Measurements from ENCODE around the gene COL4A4. TPM values are rescaled to one million over a fixed set of nuclear protein-coding genes. Genes with fewer than 3 reads are reported as not detected.

COL4A4 gene
- total RNA-seq, 1 experiment from 2014 or later: 0.55 TPM

GRCh38 chr2:227152093-227152766 lies 11.8 kb downstream of the COL4A4 start:
- H3K36me3 ChIP-seq (ENCODE audit: low read depth, low read length): no peaks in the 10 kb centered on the region
- no peak overlapping the region for H3K4me2 ChIP-seq (ENCODE audit: low read length)
- TF ChIP-seq CTCF (conservative IDR thresholded peaks at IDR 0.05; ENCODE audit: low read depth, low read length) (no peak), EZH2 (IDR thresholded peaks at IDR 0.05; ENCODE audit: low read length, unreplicated experiment) (no peak), EZH2phosphoT487 (IDR thresholded peaks at IDR 0.05; ENCODE audit: borderline replicate concordance, low read length) (no peak)
- H3K9me3 ChIP-seq (ENCODE audit: low read length): no peaks in the 10 kb centered on the region
- H3F3A ChIP-seq (ENCODE audit: low read length, unreplicated experiment): no peaks in the 10 kb centered on the region
- no peaks in the 10 kb centered on the region for H3K79me2 ChIP-seq (ENCODE audit: low read length)
- no peaks in the 10 kb centered on the region for H4K20me1 ChIP-seq (ENCODE audit: low read length)
- H3K27me3 ChIP-seq (ENCODE audit: low read length): no peaks in the 10 kb centered on the region
- no peak for DNase-seq
- no peak overlapping the region for H3K27ac ChIP-seq (ENCODE audit: low read length)
- no TSS peak for BruUV-seq (replicated peaks)
- H2AFZ ChIP-seq (ENCODE audit: low read length): no peak overlapping the region
- no peak overlapping the region for H3K4me3 ChIP-seq (ENCODE audit: low read length)
- H3K9ac ChIP-seq (ENCODE audit: low read length): no peak overlapping the region
- CTCF ChIA-PET: no interaction called here
- H3K4me1 ChIP-seq (ENCODE audit: insufficient read depth, low read length): no peaks in the 10 kb centered on the region
- POLR2A ChIA-PET (ENCODE audit: unreplicated experiment): no interaction called here
- no peaks in the 10 kb centered on the region for H3K9me2 ChIP-seq (replicated peaks; ENCODE audit: low read length)
- ATAC-seq: no peak
- intact Hi-C loops (cut with micrococcal nuclease): no loop called here

- BruUV-seq (replicated peaks): no TSS peak
- Histone ChIP-seq H2AFZ (ENCODE audit: low read length) (no peak overlapping the region), H3K27me3 (ENCODE audit: low read length) (peaks cover 4% of the 10 kb centered on the region; the same call in 1 of the 2 replicates), H3K4me3 (ENCODE audit: low read length) (no peak overlapping the region), H3K36me3 (ENCODE audit: low read depth, low read length) (no peaks in the 10 kb centered on the region), H4K20me1 (ENCODE audit: low read length) (no peaks in the 10 kb centered on the region), H3F3A (ENCODE audit: low read length, unreplicated experiment) (no peaks in the 10 kb centered on the region), H3K9ac (ENCODE audit: low read length) (no peak overlapping the region), H3K4me2 (ENCODE audit: low read length) (no peak overlapping the region), H3K79me2 (ENCODE audit: low read length) (no peaks in the 10 kb centered on the region), H3K27ac (ENCODE audit: low read length) (no peak overlapping the region), H3K9me2 (replicated peaks; ENCODE audit: low read length) (no peaks in the 10 kb centered on the region), H3K9me3 (ENCODE audit: low read length) (no peaks in the 10 kb centered on the region), H3K4me1 (ENCODE audit: insufficient read depth, low read length) (no peaks in the 10 kb centered on the region)
- TF ChIP-seq EZH2 (IDR thresholded peaks at IDR 0.05; ENCODE audit: low read length, unreplicated experiment) (no peak), EZH2phosphoT487 (IDR thresholded peaks at IDR 0.05; ENCODE audit: borderline replicate concordance, low read length) (no peak), CTCF (conservative IDR thresholded peaks at IDR 0.05; ENCODE audit: low read depth, low read length) (no peak)
- POLR2A ChIA-PET (ENCODE audit: unreplicated experiment): no interaction called here
- DNase-seq: no peak
- intact Hi-C loops (cut with micrococcal nuclease): no loop called here
- CTCF ChIA-PET: interaction anchor here (0.7 to 0.9 kb wide), 2 partner anchors 12 to 88 kb away, joined by 4 to 8 read pairs; no protein-coding TSS in a partner anchor
- no peak for ATAC-seq
These were observed 13.6 kb downstream of the COL4A4 start for GRCh38 chr2:227150222-227150936.

- H3K27ac ChIP-seq (ENCODE audit: low read length): no peak overlapping the region
- no peaks in the 10 kb centered on the region for H3K9me2 ChIP-seq (replicated peaks; ENCODE audit: low read length)
- no peak for TF ChIP-seq EZH2phosphoT487 (IDR thresholded peaks at IDR 0.05; ENCODE audit: borderline replicate concordance, low read length)
- TF ChIP-seq CTCF (conservative IDR thresholded peaks at IDR 0.05; ENCODE audit: low read depth, low read length): no peak
- no peak for TF ChIP-seq EZH2 (IDR thresholded peaks at IDR 0.05; ENCODE audit: low read length, unreplicated experiment)
- no peak overlapping the region for H3K4me3 ChIP-seq (ENCODE audit: low read length)
- no peaks in the 10 kb centered on the region for H3K79me2 ChIP-seq (ENCODE audit: low read length)
- no peak overlapping the region for H3K9ac ChIP-seq (ENCODE audit: low read length)
- ChIA-PET POLR2A (ENCODE audit: unreplicated experiment) (no interaction called here), CTCF (no interaction called here)
- H2AFZ ChIP-seq (ENCODE audit: low read length): no peak overlapping the region
- no peaks in the 10 kb centered on the region for H3K9me3 ChIP-seq (ENCODE audit: low read length)
- BruUV-seq (replicated peaks): no TSS peak
- no peaks in the 10 kb centered on the region for H3F3A ChIP-seq (ENCODE audit: low read length, unreplicated experiment)
- no peaks in the 10 kb centered on the region for H4K20me1 ChIP-seq (ENCODE audit: low read length)
- ATAC-seq (no peak), DNase-seq (no peak)
- H3K4me2 ChIP-seq (ENCODE audit: low read length): no peak overlapping the region
- intact Hi-C loops (cut with micrococcal nuclease): no loop called here
- H3K36me3 ChIP-seq (ENCODE audit: low read depth, low read length): no peaks in the 10 kb centered on the region
- H3K27me3 ChIP-seq (ENCODE audit: low read length): peaks cover 8% of the 10 kb centered on the region; the same call in 1 of the 2 replicates
- no peaks in the 10 kb centered on the region for H3K4me1 ChIP-seq (ENCODE audit: insufficient read depth, low read length)
These were observed 15.9 kb downstream of the COL4A4 start for GRCh38 chr2:227148106-227148505.

Measured in PC-3 (cell line).